Loucy (cell line): Measurements from ENCODE around the gene ABCA1.

Experiments used
- CTCF ChIP-seq: fragments of 200-600 bp; sonication (generic); conservative IDR thresholded peaks from 2 replicates; pipeline ENCODE4 v1.5.1; 2014; ENCODE audit warnings: mild to moderate bottlenecking, antibody characterized with exemption, low read length
- EZH2phosphoT487 ChIP-seq: fragments of 200-600 bp; IDR thresholded peaks from 2 replicates; pipeline ENCODE4 v1.6.1; 2018; ENCODE audit warnings: antibody characterized with exemption, mild to moderate bottlenecking, moderate library complexity, borderline replicate concordance

GRCh38 chr9:104950838-104951237, 22.9 kb upstream of the ABCA1 start:
- no peak for TF ChIP-seq CTCF
- no peak for TF ChIP-seq EZH2phosphoT487
